ENCODE data around the gene PHAF1. TPM values are rescaled to one million over a fixed set of nuclear protein-coding genes. Genes with fewer than 3 reads are reported as not detected.

PHAF1 gene
- total RNA-seq, 1 experiment from 2014 or later = 19.2 TPM

GRCh38 chr16:67115639-67116038 is 5.9 kb downstream of the PHAF1 start:
- Histone ChIP-seq H3K36me3 (ENCODE audit: control insufficient read depth in 1 of 2, insufficient read depth in 2 of 2, low read length in 2 of 2) (peaks cover 0 to 5% of the 10 kb centered on the region in 2 experiments; a peak in 3 of 4 replicates), H3K9me3 (ENCODE audit: control insufficient read depth in 1 of 2, insufficient read depth in 1 of 2, low read depth in 1 of 2, low read length in 2 of 2) (no peaks in the 10 kb centered on the region), H3K79me2 (ENCODE audit: insufficient read depth, low read length) (peaks cover 85% of the 10 kb centered on the region), H3K27me3 (ENCODE audit: insufficient read depth, low read length) (no peaks in the 10 kb centered on the region), H3K9me2 (ENCODE audit: insufficient read depth) (no peaks in the 10 kb centered on the region), H2AFZ (ENCODE audit: low read depth, low read length, poor library complexity, severe bottlenecking) (no peak overlapping the region), H3K4me2 (ENCODE audit: low read length) (peak overlapping the region; percentile 74), H3K4me3 (replicated peaks in 1 of 2; ENCODE audit: low read depth in 1 of 2, low read length in 2 of 2) (peak overlapping the region in 1 of 2 experiments; percentile 32; a peak in 2 of 4 replicates), H3K9ac (ENCODE audit: low read length) (peak overlapping the region; percentile 34), H3K4me1 (ENCODE audit: control insufficient read depth in 1 of 2, insufficient read depth in 2 of 2, low read length in 2 of 2) (peaks cover 29 to 56% of the 10 kb centered on the region in 2 experiments), H3K27ac (ENCODE audit: low read depth, low read length) (no peak overlapping the region; the same call in 1 of the 2 replicates), H4K20me1 (ENCODE audit: insufficient read depth) (no peaks in the 10 kb centered on the region)
- ChIA-PET CTCF (interaction anchor here (0.8 to 1.3 kb wide), 3 partner anchors 11 to 406 kb away, joined by 3 to 5 read pairs (median 3); no protein-coding TSS in a partner anchor), RAD21 (ENCODE audit: low non-redundant PET in 1 of 2, low total read pairs in 2 of 2, uncharacterized antibody in 2 of 2, unreplicated experiment in 2 of 2) (no interaction called here), POLR2A (interaction anchor here (1.2 kb wide), 2 partner anchors 11 to 45 kb away, joined by 3 read pairs; no protein-coding TSS in a partner anchor)
- DNase-seq (ENCODE audit: low read depth, low spot score) = peak; percentile 85
- intact Hi-C loops (cut with micrococcal nuclease) = no loop called here
- peak; percentile 93 for ATAC-seq
- BruUV-seq (replicated peaks) = no TSS peak
- TF ChIP-seq POLR2A (IDR thresholded peaks at IDR 0.05; ENCODE audit: borderline replicate concordance, extremely low read depth, insufficient read depth, insufficient read length) (no peak), SIN3A (IDR thresholded peaks at IDR 0.05; ENCODE audit: low read depth) (peak; percentile 53; the same call in 1 of the 2 replicates), SRF (IDR thresholded peaks at IDR 0.05; ENCODE audit: low read depth) (no peak), ZFX (IDR thresholded peaks at IDR 0.05) (no peak), REST (IDR thresholded peaks at IDR 0.05; ENCODE audit: low read depth) (no peak), RAD21 (IDR thresholded peaks at IDR 0.05; ENCODE audit: low read depth) (no peak), CEBPB (IDR thresholded peaks at IDR 0.05; ENCODE audit: low read depth) (no peak), MAX (IDR thresholded peaks at IDR 0.05) (peak; percentile 37; the same call in 1 of the 2 replicates), SP1 (IDR thresholded peaks at IDR 0.05; ENCODE audit: low read depth) (peak; percentile 48; the same call in 1 of the 2 replicates), POLR2AphosphoS5 (IDR thresholded peaks at IDR 0.05; ENCODE audit: low read depth, low read length) (peak; percentile 23; the same call in 1 of the 2 replicates), TCF7L2 (IDR thresholded peaks at IDR 0.05; ENCODE audit: borderline replicate concordance, extremely low read depth, insufficient read depth, insufficient read length) (peak; percentile 91), CTCF (IDR thresholded peaks at IDR 0.05 in 2 of 3, conservative IDR thresholded peaks at IDR 0.05 in 1 of 3; ENCODE audit: borderline replicate concordance in 1 of 3, insufficient read depth in 1 of 3, low read depth in 2 of 3, low read length in 2 of 3) (no peak), EZH2phosphoT487 (IDR thresholded peaks at IDR 0.05; ENCODE audit: borderline replicate concordance) (no peak), ZNF274 (IDR thresholded peaks at IDR 0.05; ENCODE audit: low read depth, low read length) (no peak), ELF1 (IDR thresholded peaks at IDR 0.05; ENCODE audit: borderline replicate concordance, low read depth) (no peak), EZH2 (IDR thresholded peaks at IDR 0.05) (no peak), ATF3 (IDR thresholded peaks at IDR 0.05) (no peak), FOSL1 (IDR thresholded peaks at IDR 0.05; ENCODE audit: low read depth) (peak; percentile 79), ZBTB33 (IDR thresholded peaks at IDR 0.05; ENCODE audit: extremely low read depth, insufficient replicate concordance, low read length) (no peak), CBX3 (IDR thresholded peaks at IDR 0.05; ENCODE audit: low read depth) (peak; percentile 87; the same call in 1 of the 2 replicates)
